GM10266 (cell line): Measurements from ENCODE around the gene ILF2.
"Not testable (repeated sequence)": the region's sequence is repeated elsewhere in the genome, so short reads cannot be mapped to it uniquely, and the experiment has no call there.

Experiments
- DNase-seq: peaks from one replicate; pipeline ENCODE4 v3.0.0; 2012; ENCODE audit errors: extremely low spot score
- CTCF ChIP-seq: IDR thresholded peaks from 2 replicates; pipeline ENCODE4 v1.5.1; 2012; ENCODE audit warnings: mild to moderate bottlenecking, low read depth; ENCODE audit not compliant: control insufficient read depth, insufficient read depth; ENCODE audit errors: missing control alignments

The ILF2 gene

GRCh38 chr1:153670859-153671627 is at the start of gene ILF2:
TSS of gene ILF2 (minus strand) at chr1:153670993. CDS start at chr1:153670922, 71 bp downstream.
- TF ChIP-seq CTCF, result peak; percentile 40
- DNase-seq, result peak; percentile 97

GRCh38 chr1:153717330-153717729 is 46.5 kb upstream of the ILF2 start:
- TF ChIP-seq CTCF, result no peak
- no peak for DNase-seq

- not testable (repeated sequence) for DNase-seq
Measured at GRCh38 chr1:153716211-153716610, 45.4 kb upstream of the ILF2 start.

- TF ChIP-seq CTCF, result no peak
- DNase-seq, result no peak
Measured at GRCh38 chr1:153711026-153711425, 40.2 kb upstream of the ILF2 start.

- TF ChIP-seq CTCF, result no peak
- DNase-seq, result no peak
Measured at GRCh38 chr1:153705484-153705883, 34.7 kb upstream of the ILF2 start.

- no peak for TF ChIP-seq CTCF
Measured at GRCh38 chr1:153699768-153700167, 29.0 kb upstream of the ILF2 start.

GRCh38 chr1:153698923-153699714 is 28.3 kb upstream of the ILF2 start:
- DNase-seq, result no peak
- no peak for TF ChIP-seq CTCF

More at GRCh38 chr1:153699768-153700167, 29.0 kb upstream of the ILF2 start:
- DNase-seq, result no peak
